Measurements from ENCODE around the gene LMBRD1.
"Not testable (repeated sequence)": the region's sequence is repeated elsewhere in the genome, so short reads cannot be mapped to it uniquely, and the experiment has no call there.

- TF ChIP-seq, protein P1, sequence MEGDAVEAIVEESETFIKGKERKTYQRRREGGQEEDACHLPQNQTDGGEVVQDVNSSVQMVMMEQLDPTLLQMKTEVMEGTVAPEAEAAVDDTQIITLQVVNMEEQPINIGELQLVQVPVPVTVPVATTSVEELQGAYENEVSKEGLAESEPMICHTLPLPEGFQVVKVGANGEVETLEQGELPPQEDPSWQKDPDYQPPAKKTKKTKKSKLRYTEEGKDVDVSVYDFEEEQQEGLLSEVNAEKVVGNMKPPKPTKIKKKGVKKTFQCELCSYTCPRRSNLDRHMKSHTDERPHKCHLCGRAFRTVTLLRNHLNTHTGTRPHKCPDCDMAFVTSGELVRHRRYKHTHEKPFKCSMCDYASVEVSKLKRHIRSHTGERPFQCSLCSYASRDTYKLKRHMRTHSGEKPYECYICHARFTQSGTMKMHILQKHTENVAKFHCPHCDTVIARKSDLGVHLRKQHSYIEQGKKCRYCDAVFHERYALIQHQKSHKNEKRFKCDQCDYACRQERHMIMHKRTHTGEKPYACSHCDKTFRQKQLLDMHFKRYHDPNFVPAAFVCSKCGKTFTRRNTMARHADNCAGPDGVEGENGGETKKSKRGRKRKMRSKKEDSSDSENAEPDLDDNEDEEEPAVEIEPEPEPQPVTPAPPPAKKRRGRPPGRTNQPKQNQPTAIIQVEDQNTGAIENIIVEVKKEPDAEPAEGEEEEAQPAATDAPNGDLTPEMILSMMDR (IDR thresholded peaks at IDR 0.05; ENCODE audit: insufficient read depth, low read length, poor library complexity, severe bottlenecking): not testable (repeated sequence)
- not testable (repeated sequence) for TF ChIP-seq EZH2phosphoT487 (conservative IDR thresholded peaks at IDR 0.05; ENCODE audit: low read length)
Observed at GRCh38 chr6:69666779-69667178, 130.0 kb downstream of the LMBRD1 start.

Measured in SU-DHL-6 (cell line).